Measurements from ENCODE around the gene RAET1G.
"Not testable (repeated sequence)": the region's sequence is repeated elsewhere in the genome, so short reads cannot be mapped to it uniquely, and the experiment has no call there.

The RAET1G gene

GRCh38 chr6:149933461-149933860 is 10.5 kb upstream of the RAET1G start:
- DNase-seq: no peak

DNA sequence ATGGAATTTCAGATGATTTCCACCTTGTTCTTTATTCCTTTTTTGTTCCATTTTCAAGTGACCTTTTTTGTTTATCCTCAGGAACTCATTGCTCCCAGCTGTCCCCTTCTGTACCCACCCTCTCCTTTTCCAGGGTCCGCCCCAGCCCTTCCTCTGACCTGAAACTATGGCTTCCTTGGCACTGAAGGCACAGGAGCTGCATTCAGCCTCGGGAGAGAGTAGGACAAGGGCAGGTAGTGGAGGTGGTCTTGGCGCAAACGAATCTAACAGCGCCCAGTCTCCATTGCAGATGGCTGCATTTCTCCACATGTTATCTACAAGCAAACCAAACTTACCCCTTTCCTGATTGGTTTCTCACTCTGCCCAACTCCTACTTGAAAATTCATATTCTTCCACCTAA is 10.1 kb upstream of the RAET1G start:
- no peak for DNase-seq

DNA sequence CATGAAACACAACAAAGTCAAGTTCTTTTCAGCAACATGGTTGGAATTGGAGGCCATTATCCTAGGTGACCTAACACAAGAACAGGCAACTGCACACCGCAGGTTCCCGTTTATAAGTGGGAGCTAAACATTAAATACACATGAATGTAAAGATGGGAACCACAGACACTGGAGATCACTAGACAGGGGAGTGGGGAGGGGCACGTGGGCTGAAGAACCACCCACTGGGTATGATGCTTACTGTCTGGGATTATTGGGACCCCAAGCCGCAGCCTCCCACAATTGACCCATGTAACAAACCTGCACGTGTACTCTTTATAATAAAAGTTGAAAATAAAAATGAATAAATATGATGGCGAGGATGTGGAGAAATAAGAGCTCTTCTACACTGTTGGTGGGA is 8.6 kb upstream of the RAET1G start:
- no peak for DNase-seq

DNA sequence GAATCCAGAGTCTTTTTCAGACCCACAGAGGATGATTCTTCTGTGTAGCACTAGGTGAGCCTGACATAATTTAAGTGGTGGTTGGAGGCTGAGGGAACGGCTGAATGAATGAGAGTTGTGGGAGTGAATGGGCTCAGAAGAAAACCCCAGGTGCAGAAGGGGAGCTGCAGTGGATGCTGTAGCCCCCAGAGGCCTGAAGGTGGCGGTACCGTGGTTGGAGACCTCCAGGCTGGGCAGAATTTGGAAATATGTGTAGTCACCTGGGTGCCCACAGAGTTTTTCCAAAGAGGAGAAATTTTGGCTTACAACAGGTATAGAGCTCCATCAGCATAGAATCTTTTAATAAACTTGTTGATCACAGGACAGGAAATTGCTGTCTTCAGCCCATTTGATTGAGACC is 6.5 kb upstream of the RAET1G start:
- DNase-seq: no peak

GRCh38 chr6:149927025-149927424 is 4.1 kb upstream of the RAET1G start:
- not testable (repeated sequence) for DNase-seq

DNA sequence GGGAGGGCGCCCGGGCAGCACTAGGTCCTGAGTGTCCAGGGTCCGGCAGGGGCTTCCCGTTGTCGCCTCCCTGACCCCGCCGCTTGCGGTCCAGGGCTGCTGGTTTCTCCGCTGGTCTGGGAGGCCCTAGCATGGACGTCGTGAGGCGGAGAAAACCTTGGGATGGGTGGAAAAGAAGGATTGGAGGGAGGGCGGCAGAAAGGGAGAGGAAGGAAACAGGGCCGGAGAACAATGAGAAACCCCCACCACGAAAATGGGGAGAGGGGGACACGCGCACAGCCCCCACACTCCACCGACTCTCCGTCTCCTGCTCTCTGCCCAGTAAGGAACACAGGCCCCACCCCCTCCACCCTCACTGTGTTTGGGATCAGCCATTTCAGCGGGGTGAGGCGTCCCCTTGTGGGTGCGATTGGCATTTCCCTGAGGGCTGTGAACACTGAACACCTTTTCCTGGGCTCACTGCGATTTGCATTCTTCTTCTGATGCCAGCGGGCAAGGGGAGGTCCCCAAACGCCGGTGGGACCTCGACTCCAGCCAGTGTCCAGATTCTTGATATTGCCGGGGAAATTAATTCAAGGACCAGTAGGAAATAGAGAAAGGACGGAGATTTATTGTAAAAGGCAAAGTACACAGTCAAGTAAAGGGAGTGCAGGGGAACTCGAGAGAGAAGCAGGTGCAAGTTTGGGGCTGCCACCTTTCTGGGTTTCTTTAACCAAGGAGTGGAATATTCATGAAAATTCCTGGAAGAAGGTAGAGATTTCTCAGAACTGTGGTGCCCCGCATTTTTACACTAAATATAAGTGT is 3.3 kb upstream of the RAET1G start:
- peak; percentile 83 to 90 for DNase-seq

GRCh38 chr6:149925253-149925973 is 2.5 kb upstream of the RAET1G start:
- DNase-seq: no peak

DNA sequence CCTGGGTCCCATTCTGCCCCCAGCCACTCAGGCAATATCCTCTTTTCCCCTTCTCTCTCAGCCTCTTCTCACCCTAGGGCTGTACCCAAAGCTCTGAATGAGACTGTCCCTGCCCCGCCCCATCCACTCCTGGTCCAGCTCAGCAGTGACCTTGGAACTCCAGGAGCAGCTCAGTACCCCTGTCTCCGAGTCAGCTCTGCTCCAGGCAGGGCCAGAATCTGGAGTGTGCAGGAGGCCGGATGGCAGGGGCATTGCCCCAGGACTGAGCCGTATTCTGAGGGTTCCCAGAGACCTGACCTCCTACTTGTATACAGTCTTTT is 2.0 kb upstream of the RAET1G start:
- no peak for DNase-seq

- no peak for DNase-seq
Observed at GRCh38 chr6:149924206-149924932, 1.4 kb upstream of the RAET1G start.

GRCh38 chr6:149923327-149923986 is 536 bp upstream of the RAET1G start:
- no peak for DNase-seq

DNA sequence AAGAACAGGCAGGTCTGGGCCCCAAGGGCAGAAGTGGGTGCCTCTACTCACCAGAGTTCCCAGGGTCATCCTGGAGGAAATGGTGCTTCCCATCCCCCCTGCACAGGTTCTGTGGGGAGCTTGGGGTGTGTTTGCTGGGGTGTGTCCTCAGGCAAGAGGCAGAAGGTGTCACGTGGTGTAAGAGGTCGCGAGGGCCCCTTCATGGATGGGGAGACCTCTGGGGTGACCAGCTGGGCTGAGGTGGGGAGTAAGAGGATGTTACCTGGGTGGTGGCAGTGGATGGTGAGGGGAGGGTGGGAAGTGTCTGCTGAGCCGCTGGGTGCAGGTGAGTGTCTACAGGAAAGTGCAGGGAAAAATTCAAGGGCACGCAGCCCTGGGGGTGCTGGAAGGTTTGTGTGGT is 830 bp downstream of the RAET1G start:
- not testable (repeated sequence) for DNase-seq

GRCh38 chr6:149921361-149921760 is 1.6 kb downstream of the RAET1G start:
- DNase-seq: no peak

DNA sequence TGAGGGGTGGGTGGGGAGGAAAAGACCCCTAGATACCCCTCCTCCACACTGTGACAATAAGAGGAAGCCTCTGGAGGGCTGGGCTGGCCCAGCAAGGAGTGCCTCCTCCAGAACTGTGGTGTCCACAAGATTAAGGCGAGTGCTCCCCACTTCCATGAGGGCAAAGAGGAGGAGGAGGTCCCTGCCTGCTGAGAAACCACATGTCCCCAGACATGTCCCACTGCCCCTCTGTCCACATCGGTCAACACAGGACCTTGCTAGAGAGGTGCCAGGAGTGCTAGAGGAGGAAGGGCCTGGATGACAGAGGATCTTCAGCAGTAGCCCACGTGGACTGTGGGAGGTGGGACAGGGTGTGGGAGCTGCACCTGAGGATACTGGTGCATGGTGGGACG is 3.1 kb downstream of the RAET1G start:
- no peak for DNase-seq

GRCh38 chr6:149919126-149919833 is 3.6 kb downstream of the RAET1G start:
- DNase-seq: not testable (repeated sequence)

- DNase-seq: no peak
Observed at GRCh38 chr6:149918151-149918905, 4.6 kb downstream of the RAET1G start.

- DNase-seq: no peak
Observed at GRCh38 chr6:149917679-149918078, 5.2 kb downstream of the RAET1G start.

DNA sequence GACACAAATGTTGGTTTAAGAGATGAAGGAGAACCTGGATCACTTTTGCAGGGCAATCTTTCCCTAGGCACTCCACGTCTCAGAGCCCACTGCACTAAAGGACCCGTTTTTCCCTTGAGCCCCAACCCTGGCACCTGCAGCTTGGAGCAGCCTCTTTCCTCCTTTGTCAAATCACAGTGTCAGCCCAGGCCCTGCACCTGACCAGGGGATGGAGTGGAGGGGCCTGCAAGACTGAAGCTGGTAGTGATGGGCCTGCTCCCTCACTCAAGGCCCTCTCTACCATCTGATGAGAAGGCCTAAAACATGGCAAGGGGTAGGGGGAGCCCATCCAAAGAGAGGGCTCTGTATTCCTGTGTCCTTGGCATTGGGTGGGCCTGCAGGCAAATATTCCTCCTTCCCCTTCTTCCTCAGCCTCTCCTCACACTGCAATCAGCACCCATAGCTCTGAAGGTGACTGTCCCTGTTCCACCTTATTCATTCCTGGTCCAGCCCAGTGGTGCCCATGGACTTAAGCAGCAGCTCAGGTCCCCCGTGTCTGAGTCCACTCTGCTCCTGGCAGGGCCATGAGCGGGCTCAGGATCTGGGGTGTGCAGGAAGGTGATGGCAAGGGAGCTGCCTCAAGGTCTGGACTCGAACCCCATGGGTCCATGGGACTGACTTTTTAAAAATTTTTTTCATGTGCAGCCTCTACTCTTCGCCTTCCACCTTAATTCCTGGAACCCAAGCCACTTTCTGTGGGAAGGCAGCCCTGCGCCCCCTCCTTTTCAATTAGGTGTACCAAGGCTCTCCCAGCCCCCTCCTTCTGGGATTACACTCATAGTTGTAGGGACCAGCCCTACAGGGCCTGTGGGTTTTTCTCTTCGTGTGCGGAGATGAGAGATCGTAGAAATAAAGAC is 6.7 kb downstream of the RAET1G start:
- DNase-seq: no peak

- no peak for DNase-seq
Observed at GRCh38 chr6:149913540-149914240, 9.2 kb downstream of the RAET1G start.

DNA sequence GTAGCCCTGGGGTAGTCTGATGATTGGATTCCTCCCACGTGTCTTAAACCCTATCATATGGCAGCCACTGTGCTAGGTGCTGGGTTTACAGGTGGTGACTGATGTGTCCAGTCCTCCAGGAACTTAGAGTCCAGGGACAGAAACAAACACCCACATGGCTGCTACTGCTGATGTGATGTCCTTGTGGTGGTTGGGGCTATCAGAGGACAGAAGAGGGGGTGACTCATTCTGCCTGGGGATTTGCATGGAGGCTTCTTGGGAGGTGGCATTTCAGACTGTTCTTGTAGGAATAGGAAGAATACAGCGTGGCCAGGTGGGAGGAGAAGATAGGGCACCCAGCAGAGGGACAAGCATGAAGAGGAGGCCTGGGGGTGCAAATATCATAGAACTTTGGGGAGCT is 9.8 kb downstream of the RAET1G start:
- no peak for DNase-seq

DNA sequence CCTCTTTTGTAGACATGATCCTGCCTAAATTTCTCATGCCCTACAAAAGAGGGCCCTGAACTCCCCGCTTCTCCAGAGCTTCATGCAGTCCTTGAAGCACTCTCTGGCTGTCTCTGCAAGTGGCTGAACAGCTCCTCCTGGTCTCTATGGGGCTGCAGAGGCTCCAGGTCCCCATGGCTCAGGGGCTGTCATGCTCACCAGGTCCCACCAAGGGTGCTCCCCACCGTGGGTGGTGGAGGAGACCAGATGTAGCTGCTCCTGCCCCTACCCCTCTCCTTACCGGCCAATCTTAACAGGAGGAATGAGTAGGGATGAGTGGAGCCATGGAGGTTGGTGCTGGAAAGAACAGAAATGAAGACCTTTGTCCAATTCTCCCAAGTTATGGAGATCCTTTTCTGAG is 10.2 kb downstream of the RAET1G start:
- DNase-seq: not testable (repeated sequence)

Data from stimulated activated CD4-positive, alpha-beta T cell treated with anti-CD3 and anti-CD28 coated beads, Interleukin-2, amount 100 ng/mL, for 24 hours (primary cell).